Esophagus squamous epithelium (tissue), 5 donors: ENCODE results near the gene IKZF4. TPM values are rescaled to one million over a fixed set of nuclear protein-coding genes. Genes with fewer than 3 reads are reported as not detected.
"Not testable (repeated sequence)": the region's sequence is repeated elsewhere in the genome, so short reads cannot be mapped to it uniquely, and the experiment has no call there.

Experiments
- DNase-seq: peaks from one replicate; lab custom pipeline; 2025; lab: John Stamatoyannopoulos, UW
- H3K27ac ChIP-seq, 4 donors: fragments of 200-600 bp; sonication (generic); one replicate each; pipeline ENCODE4 v1.5.1; 2016 to 2019; ENCODE audit warnings: mild to moderate bottlenecking in 1 of 4
- H3K27me3 ChIP-seq, 4 donors: fragments of 200-600 bp; sonication (generic); 1 replicate in 3 of 4; 2 replicates in 1 of 4; pipeline versions ENCODE4 v1.5.1 to v1.6.0; 2017 to 2021; ENCODE audit warnings: antibody characterized with exemption in 1 of 4
- H3K36me3 ChIP-seq, 3 donors: fragments of 200-600 bp; sonication (generic); one replicate each; pipeline ENCODE4 v1.5.1; 2016 to 2019
- H3K4me1 ChIP-seq, 3 donors: fragments of 200-600 bp; sonication (generic); one replicate each; pipeline ENCODE4 v1.5.1; 2017 to 2019
- H3K4me3 ChIP-seq, 4 donors: fragments of 200-600 bp; sonication (generic); 1 replicate in 3 of 4; 2 replicates in 1 of 4; pipeline ENCODE4 v1.5.1; 2016 to 2019; ENCODE audit warnings: mild to moderate bottlenecking in 2 of 4, moderate library complexity in 1 of 4
- H3K9me3 ChIP-seq, 3 donors: fragments of 200-600 bp; sonication (generic); one replicate each; pipeline ENCODE4 v1.5.1; 2016 to 2019
- CTCF ChIP-seq, 6 experiments: fragments of 450-650 bp in 4 of 6; fragments of 200-600 bp in 2 of 6; sonication (generic) in 2 of 6; IDR thresholded peaks; one replicate each; pipeline ENCODE4 v1.5.1; 2016 to 2019; ENCODE audit warnings: antibody characterized with exemption in 6 of 6, mild to moderate bottlenecking in 4 of 6, moderate library complexity in 4 of 6
- POLR2A ChIP-seq, 4 donors: fragments of 450-650 bp; IDR thresholded peaks; one replicate each; pipeline ENCODE4 v1.6.1; 2017; ENCODE audit warnings: antibody characterized with exemption in 4 of 4, mild to moderate bottlenecking in 4 of 4, moderate library complexity in 3 of 4
- WGBS, 2 donors: methylation state at CpG; one replicate each; pipeline ENCODE4 v1.1.5; 2018; 5-methylcytosine and 5-hydroxymethylcytosine counted together
- intact Hi-C: fragments of 100-400 bp; cut with DNase I; formaldehyde crosslinking; loops from one replicate; pipeline ENCODE4 v1.15.0; 2022
- total RNA-seq, 4 donors: library from RNA; depleted of rRNA; stranded (reverse); fragments of >200 nt; gene quantifications; one replicate each; pipeline ENCODE4 v1.1.0, GENCODE V29; 2016
- donor health status: DM: yes; HTN: yes; CAD: no.

IKZF4 gene
- total RNA-seq, 4 donors from 2014 or later: 1.2 to 2.0 (median 1.9) TPM

DNA sequence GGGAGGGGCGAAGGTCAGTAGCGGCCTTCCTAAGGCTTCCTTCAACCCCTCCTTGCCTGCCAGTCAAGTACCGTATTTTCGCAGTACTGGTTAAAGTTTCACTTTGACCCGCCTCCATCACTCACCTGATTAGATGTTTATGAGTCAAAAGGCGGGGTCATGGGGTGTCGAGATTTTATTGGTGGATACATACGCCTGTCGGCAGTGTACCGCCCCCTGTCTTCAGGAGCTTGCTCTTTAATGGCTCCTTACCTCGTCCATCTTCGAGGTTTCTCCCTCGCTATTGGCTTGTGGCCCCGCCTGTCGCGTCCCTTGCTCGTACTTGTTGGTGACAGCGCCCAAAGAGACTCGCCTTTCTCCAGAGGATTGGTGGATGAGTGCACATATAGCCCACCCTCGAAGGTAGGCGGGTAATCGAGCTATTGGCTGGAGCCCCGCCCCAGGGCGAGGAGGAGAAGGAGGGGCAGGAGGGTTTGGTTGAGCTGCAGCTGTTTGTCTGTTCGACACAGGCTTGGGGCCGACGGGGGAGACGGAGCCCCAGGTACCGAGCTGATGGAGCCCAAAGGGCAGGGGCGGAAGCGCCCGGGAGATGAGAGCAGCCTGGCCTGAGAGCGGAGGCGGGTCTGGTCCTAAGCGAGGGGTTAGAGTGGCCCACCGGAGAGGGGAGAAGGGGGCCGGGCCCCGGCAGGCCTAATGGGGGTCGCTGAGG lies 47.1 kb upstream of the IKZF4 start, which contains the start of gene RAB5B:
RAB5B (plus strand) TSS at position 480 of the 709 bp plus-strand sequence. CDS start 12,883 bp downstream, outside the sequence.
- WGBS, 2 donors: 1 to 2% methylated on average over 18 to 21 of the region's 39 CpGs
- Histone ChIP-seq H3K27ac (peak within 1 kb of the TSS; percentile 97 to 99 (median 98)), H3K27me3 (no peaks in the 10 kb centered on the region), H3K4me3 (peak within 1 kb of the TSS; percentile 77 to 99 (median 94)), H3K36me3 (peaks cover 0 to 43% (median 0%) of the 10 kb centered on the region in 3 donors), H3K9me3 (no peaks in the 10 kb centered on the region), H3K4me1 (peaks cover 9 to 60% (median 39%) of the 10 kb centered on the region in 3 donors)
- peak; percentile 99 for DNase-seq
- TF ChIP-seq POLR2A (IDR thresholded peaks at IDR 0.05) (peak in 3 of 4 donors; percentile 97 to 98 (median 98)), CTCF (IDR thresholded peaks at IDR 0.05) (peak in 5 of 6 experiments; percentile 21 to 91 (median 51))
- intact Hi-C loops: no loop called here

GRCh38 chr12:55974308-55974730 lies 46.5 kb upstream of the IKZF4 start:
- peaks cover 9 to 66% (median 44%) of the 10 kb centered on the region in 3 donors for H3K4me1 ChIP-seq
- intact Hi-C loops: no loop called here

GRCh38 chr12:55978393-55978792 lies 42.5 kb upstream of the IKZF4 start:
- DNase-seq: no peak
- no peak for TF ChIP-seq CTCF (IDR thresholded peaks at IDR 0.05)
- no peak for TF ChIP-seq POLR2A (IDR thresholded peaks at IDR 0.05)
- intact Hi-C loops: no loop called here
- Histone ChIP-seq H3K4me1 (peaks cover 9 to 60% (median 41%) of the 10 kb centered on the region in 3 donors), H3K4me3 (no peak overlapping the region), H3K27ac (no peak overlapping the region), H3K36me3 (peaks cover 0 to 58% (median 11%) of the 10 kb centered on the region in 3 donors), H3K27me3 (no peaks in the 10 kb centered on the region), H3K9me3 (no peaks in the 10 kb centered on the region)
- WGBS, 2 donors: 90 to 96% methylated on average over 7 of the region's 7 CpGs

More at GRCh38 chr12:55974308-55974730, 46.5 kb upstream of the IKZF4 start:
- DNase-seq: no peak
- TF ChIP-seq POLR2A (IDR thresholded peaks at IDR 0.05) (no peak), CTCF (IDR thresholded peaks at IDR 0.05) (no peak)
- Histone ChIP-seq H3K27me3 (no peaks in the 10 kb centered on the region), H3K36me3 (peaks cover 0 to 43% (median 0%) of the 10 kb centered on the region in 3 donors), H3K4me3 (peak overlapping the region; percentile 77 to 99 (median 94)), H3K27ac (peak overlapping the region; percentile 96 to 99 (median 98)), H3K9me3 (no peaks in the 10 kb centered on the region)
- 1 to 2% methylated on average over 14 to 15 of the region's 15 CpGs for WGBS, 2 donors

DNA sequence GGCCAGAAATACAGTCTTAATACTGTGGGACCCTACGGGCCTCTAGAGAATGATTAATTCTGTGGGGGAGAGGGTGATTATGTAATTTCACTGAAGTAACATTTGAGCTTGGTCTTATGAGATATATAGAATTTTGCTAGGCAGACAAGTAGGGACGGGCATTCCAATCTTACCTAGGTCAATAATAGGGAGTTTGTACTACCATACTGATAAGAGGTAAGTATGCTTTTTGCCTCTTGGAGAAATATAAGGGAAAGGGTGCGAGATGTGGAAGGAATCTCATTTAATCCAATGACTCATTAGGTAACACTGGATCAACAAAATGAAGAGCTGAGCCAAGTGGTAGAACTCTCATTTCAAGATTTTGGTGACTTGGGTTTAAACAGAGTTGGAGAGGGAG lies 41.8 kb upstream of the IKZF4 start:
- no peak overlapping the region for H3K4me3 ChIP-seq
- peaks cover 5 to 64% (median 11%) of the 10 kb centered on the region in 3 donors for H3K36me3 ChIP-seq
- no peaks in the 10 kb centered on the region for H3K27me3 ChIP-seq
- H3K27ac ChIP-seq: no peak overlapping the region
- DNase-seq: no peak
- TF ChIP-seq CTCF (IDR thresholded peaks at IDR 0.05) (no peak), POLR2A (IDR thresholded peaks at IDR 0.05) (no peak)
- WGBS, 2 donors: 48 to 73% methylated on average over 3 of the region's 3 CpGs
- intact Hi-C loops: no loop called here
- H3K9me3 ChIP-seq: no peaks in the 10 kb centered on the region
- H3K4me1 ChIP-seq: peaks cover 9 to 60% (median 41%) of the 10 kb centered on the region in 3 donors

DNA sequence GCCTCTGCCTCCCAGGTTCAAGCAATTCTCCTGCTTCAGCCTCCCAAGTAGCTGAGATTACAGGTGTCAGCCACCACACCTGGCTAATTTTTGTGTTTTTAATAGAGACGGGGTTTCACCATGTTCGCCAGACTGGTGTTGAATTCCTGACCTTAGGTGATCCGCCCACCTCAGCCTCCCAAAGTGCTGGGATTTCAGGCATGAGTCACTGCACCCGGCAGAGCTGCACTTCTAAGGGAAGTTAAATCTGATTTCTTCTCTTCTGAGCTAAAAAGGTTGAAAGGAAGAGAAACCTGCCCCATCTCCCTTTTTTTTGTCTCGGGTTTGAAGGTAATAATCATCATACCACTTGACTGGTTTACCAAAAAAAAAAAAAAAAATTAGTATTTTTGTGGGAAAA lies 39.0 kb upstream of the IKZF4 start:
- intact Hi-C loops, H3K9me3 ChIP-seq, H3K4me3 ChIP-seq, H3K27ac ChIP-seq, DNase-seq, H3K27me3 ChIP-seq: not testable (repeated sequence)
- peaks cover 11 to 79% (median 21%) of the 10 kb centered on the region in 3 donors for H3K36me3 ChIP-seq
- H3K4me1 ChIP-seq: peaks cover 0 to 36% (median 25%) of the 10 kb centered on the region in 3 donors
- WGBS, 2 donors: 43 to 49% methylated on average over 5 of the region's 5 CpGs
